RWPE2 (cell line): Measurements from ENCODE around the gene RAC3.

Experiments
- ATAC-seq: fragments of 200-7000 bp; cut with Tn5 transposase; 3 replicates; pipeline ENCODE4 v1.9.1; 2021; ENCODE audit warnings: low read depth
- DNase-seq: peaks from one replicate; pipeline ENCODE4 v3.0.0-alpha.2; 2020; ENCODE audit warnings: low spot score
- H3K27ac ChIP-seq: fragments of 450-650 bp; 2 replicates; pipeline ENCODE4 v1.5.1; 2017; ENCODE audit warnings: mild to moderate bottlenecking; ENCODE audit not compliant: poor library complexity, severe bottlenecking
- H3K27me3 ChIP-seq: fragments of 250-450 bp; sonication (Bioruptor Pico); 2 replicates; pipeline ENCODE4 v1.5.1; 2021; ENCODE audit warnings: mild to moderate bottlenecking, moderate library complexity; ENCODE audit not compliant: insufficient read depth, poor library complexity, severe bottlenecking
- H3K36me3 ChIP-seq: fragments of 250-450 bp; sonication (Bioruptor Pico); 2 replicates; pipeline ENCODE4 v1.5.1; 2020; ENCODE audit warnings: low read depth, mild to moderate bottlenecking, moderate library complexity
- H3K4me1 ChIP-seq: fragments of 250-450 bp; sonication (Bioruptor Pico); 2 replicates; pipeline ENCODE4 v1.5.1; 2021; ENCODE audit warnings: mild to moderate bottlenecking, moderate library complexity; ENCODE audit not compliant: insufficient read depth, poor library complexity, severe bottlenecking
- H3K4me3 ChIP-seq: fragments of 250-450 bp; sonication (Bioruptor Pico); 2 replicates; pipeline ENCODE4 v1.5.1; 2021; ENCODE audit warnings: mild to moderate bottlenecking, moderate library complexity; ENCODE audit not compliant: severe bottlenecking
- H3K9me3 ChIP-seq: fragments of 250-450 bp; sonication (Bioruptor Pico); 2 replicates; pipeline ENCODE4 v1.5.1; 2021; ENCODE audit warnings: mild to moderate bottlenecking, moderate library complexity; ENCODE audit not compliant: severe bottlenecking
- TF ChIP-seq, protein P1 (sequence below): fragments of 450-650 bp; IDR thresholded peaks from one replicate; pipeline ENCODE4 v1.5.1; 2017; ENCODE audit warnings: mild to moderate bottlenecking, moderate library complexity; ENCODE audit not compliant: poor library complexity, severe bottlenecking

The RAC3 gene

DNA sequence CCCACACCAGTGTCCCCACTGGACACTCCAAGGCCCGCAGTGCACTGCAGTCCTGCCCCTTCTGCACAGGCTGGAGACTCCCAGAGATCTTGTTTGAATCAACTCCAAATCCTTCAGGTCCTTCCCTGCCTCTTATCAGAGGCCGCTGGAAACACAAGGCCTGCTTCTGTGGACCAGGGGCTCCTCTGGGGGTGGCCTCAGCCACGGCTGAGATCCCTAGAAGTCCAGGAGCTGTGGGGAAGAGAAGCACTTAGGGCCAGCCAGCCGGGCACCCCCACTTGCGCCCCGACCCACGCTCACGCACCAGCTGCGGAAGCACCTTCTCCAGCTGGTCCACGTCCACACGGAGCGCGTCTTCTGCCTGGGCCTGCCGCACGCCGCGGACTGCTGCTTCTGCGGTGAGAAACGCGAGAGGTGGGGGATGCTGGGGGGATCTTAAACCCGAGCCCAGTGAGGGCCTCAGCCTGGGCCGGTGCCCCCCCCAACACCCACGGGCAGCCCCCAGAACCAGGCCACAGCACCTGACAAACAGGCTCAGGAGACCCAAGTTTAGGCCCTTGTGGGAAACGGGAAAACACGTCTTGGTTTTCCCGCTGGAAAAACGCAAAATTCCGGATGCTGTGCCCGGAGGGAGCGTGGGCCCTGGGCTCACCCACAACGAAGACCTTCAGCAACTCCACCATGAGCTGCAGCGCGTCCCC, 12.3 kb upstream of the RAC3 start:
- H3K9me3 ChIP-seq: no peaks in the 10 kb centered on the region
- H3K4me3 ChIP-seq: no peak overlapping the region
- H3K27ac ChIP-seq: no peak overlapping the region
- H3K4me1 ChIP-seq: no peaks in the 10 kb centered on the region
- H3K27me3 ChIP-seq: no peaks in the 10 kb centered on the region
- 0 out of 2 replicates have a peak, but pooled peaks cover 9% of the 10 kb centered on the region for H3K36me3 ChIP-seq
- TF ChIP-seq, protein P1, sequence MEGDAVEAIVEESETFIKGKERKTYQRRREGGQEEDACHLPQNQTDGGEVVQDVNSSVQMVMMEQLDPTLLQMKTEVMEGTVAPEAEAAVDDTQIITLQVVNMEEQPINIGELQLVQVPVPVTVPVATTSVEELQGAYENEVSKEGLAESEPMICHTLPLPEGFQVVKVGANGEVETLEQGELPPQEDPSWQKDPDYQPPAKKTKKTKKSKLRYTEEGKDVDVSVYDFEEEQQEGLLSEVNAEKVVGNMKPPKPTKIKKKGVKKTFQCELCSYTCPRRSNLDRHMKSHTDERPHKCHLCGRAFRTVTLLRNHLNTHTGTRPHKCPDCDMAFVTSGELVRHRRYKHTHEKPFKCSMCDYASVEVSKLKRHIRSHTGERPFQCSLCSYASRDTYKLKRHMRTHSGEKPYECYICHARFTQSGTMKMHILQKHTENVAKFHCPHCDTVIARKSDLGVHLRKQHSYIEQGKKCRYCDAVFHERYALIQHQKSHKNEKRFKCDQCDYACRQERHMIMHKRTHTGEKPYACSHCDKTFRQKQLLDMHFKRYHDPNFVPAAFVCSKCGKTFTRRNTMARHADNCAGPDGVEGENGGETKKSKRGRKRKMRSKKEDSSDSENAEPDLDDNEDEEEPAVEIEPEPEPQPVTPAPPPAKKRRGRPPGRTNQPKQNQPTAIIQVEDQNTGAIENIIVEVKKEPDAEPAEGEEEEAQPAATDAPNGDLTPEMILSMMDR: no peak
- DNase-seq (no peak), ATAC-seq (no peak)

DNA sequence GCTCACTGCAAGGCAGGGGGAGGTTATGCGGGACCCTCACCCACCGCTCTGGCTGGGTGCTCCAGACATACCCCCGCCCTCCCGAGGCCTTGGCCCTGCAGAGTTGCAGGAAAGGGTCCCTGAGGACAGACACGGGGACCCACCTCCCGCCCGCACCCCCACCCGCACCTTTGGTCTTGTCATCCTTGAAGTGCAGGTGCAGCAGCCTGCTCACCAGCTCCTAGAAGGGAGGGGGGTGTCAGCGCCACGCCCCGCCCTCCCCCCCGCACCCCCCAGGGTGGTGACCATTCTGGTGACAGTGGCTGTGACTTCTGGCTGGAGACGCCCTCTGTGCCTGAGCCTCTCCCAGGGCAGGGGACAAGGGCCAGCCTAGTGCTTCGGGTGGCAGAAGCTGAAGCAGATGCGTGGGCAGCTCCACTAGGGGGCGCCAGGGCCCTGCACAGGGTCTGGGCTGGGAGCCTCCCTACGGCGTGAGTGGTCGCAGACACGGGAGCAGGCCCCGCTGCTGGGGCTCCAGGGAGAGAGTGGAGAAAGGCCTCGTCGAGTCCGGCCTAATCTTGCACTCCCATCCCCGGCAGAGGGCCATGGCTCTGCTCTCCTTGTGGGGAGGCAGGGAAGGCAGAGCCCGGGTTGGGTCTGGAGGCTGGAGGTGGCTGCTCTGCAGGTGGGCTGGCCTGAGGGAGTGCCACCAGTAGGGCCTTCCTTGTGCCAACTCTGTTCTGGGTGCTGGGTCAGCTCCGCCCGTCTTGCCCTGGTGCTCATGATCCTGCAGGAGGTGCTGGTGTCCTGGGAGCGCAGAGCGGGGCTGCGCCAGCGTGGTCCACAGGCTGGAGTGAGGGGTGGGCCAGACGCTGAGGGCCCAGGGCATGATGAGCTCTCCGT, 11.5 kb upstream of the RAC3 start:
- H3K27me3 ChIP-seq: no peaks in the 10 kb centered on the region
- H3K36me3 ChIP-seq: 0 out of 2 replicates have a peak, but pooled peaks cover 9% of the 10 kb centered on the region
- TF ChIP-seq, protein P1: peak; percentile 69
- no peak for DNase-seq
- no peak for ATAC-seq
- H3K27ac ChIP-seq: no peak overlapping the region
- H3K9me3 ChIP-seq: no peaks in the 10 kb centered on the region
- H3K4me3 ChIP-seq: no peak overlapping the region
- H3K4me1 ChIP-seq: no peaks in the 10 kb centered on the region

DNA sequence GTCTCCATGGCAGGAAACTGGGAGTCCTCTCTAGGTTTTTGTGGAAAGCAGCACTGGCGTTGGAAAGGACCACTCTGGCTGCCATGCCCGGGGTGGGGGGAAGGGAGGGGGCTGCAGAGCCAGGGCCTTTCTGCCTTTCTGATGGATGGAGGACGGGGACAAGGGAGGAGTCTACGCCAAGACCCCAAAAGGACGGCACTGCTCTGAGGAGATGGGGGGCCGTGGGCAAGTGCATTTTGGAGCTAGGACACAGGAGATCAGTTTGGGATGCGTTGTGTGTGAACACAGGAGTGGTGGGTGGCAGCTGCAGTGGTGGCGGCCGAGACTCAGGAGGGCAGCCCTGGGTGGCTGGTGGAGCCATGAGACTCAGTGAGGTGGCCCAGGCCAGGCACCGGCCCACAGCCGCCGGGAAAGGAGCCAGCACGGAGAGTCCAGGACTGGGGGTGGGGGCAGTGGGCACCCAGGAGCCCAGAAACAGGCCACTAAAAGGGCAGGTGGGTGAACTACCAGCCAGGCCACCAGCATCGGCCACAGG, 10.8 kb upstream of the RAC3 start:
- no peak overlapping the region for H3K4me3 ChIP-seq

DNA sequence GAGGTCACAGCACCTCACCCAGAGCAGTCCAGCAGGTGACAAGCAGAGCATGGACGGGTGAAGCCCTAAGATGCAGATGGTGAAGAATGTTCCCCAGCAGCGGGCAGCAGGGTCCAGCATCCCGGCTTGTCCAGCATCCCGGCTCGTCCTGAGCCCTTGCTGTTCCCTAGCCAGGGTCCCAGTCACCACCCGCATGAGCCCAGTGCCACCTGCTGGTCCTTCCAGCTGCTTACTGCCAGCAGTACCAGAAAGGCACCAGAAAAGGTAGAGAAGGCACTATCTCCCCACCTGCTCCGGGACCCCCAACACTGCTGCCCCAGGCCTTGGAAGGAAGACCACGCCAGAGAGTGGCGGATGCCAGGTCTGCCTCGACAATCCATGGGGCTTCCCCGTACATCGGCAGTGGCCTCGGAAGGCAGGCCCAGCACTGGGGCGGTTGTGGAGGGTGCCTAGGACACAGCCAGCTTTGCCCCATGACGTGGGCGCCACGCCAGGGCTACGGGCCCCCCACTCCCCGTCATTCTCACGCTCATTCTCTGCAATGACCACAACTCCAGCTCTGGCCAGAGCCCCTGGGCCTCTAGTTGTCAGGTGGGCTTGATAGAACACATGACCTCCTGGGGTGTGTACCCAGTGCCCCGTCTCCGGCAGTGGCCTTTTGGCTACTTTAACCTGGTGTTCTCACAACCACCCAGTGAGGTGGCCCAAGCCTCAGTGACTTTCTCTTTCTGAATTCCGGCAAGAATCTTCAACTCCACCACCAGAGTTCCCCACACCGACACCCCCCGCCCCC, 10.2 kb upstream of the RAC3 start:
- Histone ChIP-seq H3K9me3 (no peaks in the 10 kb centered on the region), H3K27ac (peak overlapping the region; percentile 48), H3K27me3 (no peaks in the 10 kb centered on the region), H3K36me3 (0 out of 2 replicates have a peak, but pooled peaks cover 9% of the 10 kb centered on the region), H3K4me3 (peak overlapping the region; percentile 81), H3K4me1 (no peaks in the 10 kb centered on the region)
- DNase-seq (no peak), ATAC-seq (peak; percentile 13)
- TF ChIP-seq, protein P1: peak; percentile 78

More for the DNA sequence above, 10.8 kb upstream of the RAC3 start:
- TF ChIP-seq, protein P1: no peak
- Histone ChIP-seq H3K4me1 (no peaks in the 10 kb centered on the region), H3K27me3 (no peaks in the 10 kb centered on the region), H3K27ac (no peak overlapping the region), H3K9me3 (no peaks in the 10 kb centered on the region), H3K36me3 (0 out of 2 replicates have a peak, but pooled peaks cover 9% of the 10 kb centered on the region)
- ATAC-seq (no peak), DNase-seq (no peak)
